Mucosa of descending colon (tissue), 3 donors: Measurements from ENCODE around the gene C12orf42. TPM values are rescaled to one million over a fixed set of nuclear protein-coding genes. Genes with fewer than 3 reads are reported as not detected.

ENCODE experiments used
- ATAC-seq: fragments of 200-7000 bp; cut with Tn5 transposase; one replicate; pipeline ENCODE4 v1.9.1; 2020; ENCODE audit warnings: mild to moderate bottlenecking, moderate library complexity
- DNase-seq, 3 donors: peaks; one replicate each; pipeline ENCODE4 v3.0.0-alpha.2; 2020
- H3K36me3 ChIP-seq: fragments of 200-600 bp; one replicate; pipeline ENCODE4 v1.8.0; 2021; ENCODE audit warnings: low read depth, mild to moderate bottlenecking
- H3K4me1 ChIP-seq: fragments of 200-600 bp; one replicate; pipeline ENCODE4 v1.8.0; 2021; ENCODE audit warnings: low read depth, mild to moderate bottlenecking
- H3K4me3 ChIP-seq: fragments of 200-600 bp; one replicate; pipeline ENCODE4 v1.8.0; 2021; ENCODE audit warnings: mild to moderate bottlenecking
- H3K9me3 ChIP-seq: fragments of 200-600 bp; one replicate; pipeline ENCODE4 v1.8.0; 2021; ENCODE audit warnings: mild to moderate bottlenecking
- intact Hi-C, 2 donors: fragments of 100-400 bp; cut with DNase I in 1 of 2; cut with micrococcal nuclease in 1 of 2; formaldehyde crosslinking; loops; one replicate each; pipeline versions ENCODE4 v1.11.0 to v1.11.1; 2022; cut with DNase I, micrococcal nuclease
- total RNA-seq, 3 donors: library from RNA; stranded (reverse); fragmentation: NEBNext Ultra II Directional in 2 of 3; extraction: Animal tissue kit (Norgen Biotek cat#: 25700) in 2 of 3; gene quantifications; one replicate each; pipeline versions ENCODE4 v1.2.1 to v1.2.4, GENCODE V29; 2021 to 2023
- TF ChIP-seq, protein P1 (sequence below): fragments of 200-600 bp; IDR thresholded peaks from one replicate; pipeline ENCODE4 v1.8.0; 2022; ENCODE audit warnings: antibody characterized with exemption, mild to moderate bottlenecking
- donor health status: DM: no; HTN: no; CAD: no; lungs with moderate emphysema.
- donor health status: DM: no; HTN: no; CAD: no.
- donor health status: DM: no; HTN: yes; CAD: no.

The C12orf42 gene
- total RNA-seq, 3 donors from 2014 or later = 0.34 TPM; not detected in 2

- ATAC-seq (no peak), DNase-seq (no peak)
- intact Hi-C loops = no loop called here
Measured at GRCh38 chr12:103422328-103422727, 73.4 kb downstream of the C12orf42 start.

GRCh38 chr12:103421402-103421801 is 74.4 kb downstream of the C12orf42 start:
- TF ChIP-seq, protein P1, sequence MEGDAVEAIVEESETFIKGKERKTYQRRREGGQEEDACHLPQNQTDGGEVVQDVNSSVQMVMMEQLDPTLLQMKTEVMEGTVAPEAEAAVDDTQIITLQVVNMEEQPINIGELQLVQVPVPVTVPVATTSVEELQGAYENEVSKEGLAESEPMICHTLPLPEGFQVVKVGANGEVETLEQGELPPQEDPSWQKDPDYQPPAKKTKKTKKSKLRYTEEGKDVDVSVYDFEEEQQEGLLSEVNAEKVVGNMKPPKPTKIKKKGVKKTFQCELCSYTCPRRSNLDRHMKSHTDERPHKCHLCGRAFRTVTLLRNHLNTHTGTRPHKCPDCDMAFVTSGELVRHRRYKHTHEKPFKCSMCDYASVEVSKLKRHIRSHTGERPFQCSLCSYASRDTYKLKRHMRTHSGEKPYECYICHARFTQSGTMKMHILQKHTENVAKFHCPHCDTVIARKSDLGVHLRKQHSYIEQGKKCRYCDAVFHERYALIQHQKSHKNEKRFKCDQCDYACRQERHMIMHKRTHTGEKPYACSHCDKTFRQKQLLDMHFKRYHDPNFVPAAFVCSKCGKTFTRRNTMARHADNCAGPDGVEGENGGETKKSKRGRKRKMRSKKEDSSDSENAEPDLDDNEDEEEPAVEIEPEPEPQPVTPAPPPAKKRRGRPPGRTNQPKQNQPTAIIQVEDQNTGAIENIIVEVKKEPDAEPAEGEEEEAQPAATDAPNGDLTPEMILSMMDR = no peak
- H3K9me3 ChIP-seq = no peaks in the 10 kb centered on the region
- DNase-seq (no peak), ATAC-seq (no peak)
- no peaks in the 10 kb centered on the region for H3K36me3 ChIP-seq
- no peaks in the 10 kb centered on the region for H3K4me1 ChIP-seq
- intact Hi-C loops = no loop called here
- H3K4me3 ChIP-seq = no peak overlapping the region

More at GRCh38 chr12:103422328-103422727, 73.4 kb downstream of the C12orf42 start:
- Histone ChIP-seq H3K4me1 (no peaks in the 10 kb centered on the region), H3K9me3 (no peaks in the 10 kb centered on the region), H3K36me3 (no peaks in the 10 kb centered on the region), H3K4me3 (no peak overlapping the region)
- TF ChIP-seq, protein P1 = no peak

DNA sequence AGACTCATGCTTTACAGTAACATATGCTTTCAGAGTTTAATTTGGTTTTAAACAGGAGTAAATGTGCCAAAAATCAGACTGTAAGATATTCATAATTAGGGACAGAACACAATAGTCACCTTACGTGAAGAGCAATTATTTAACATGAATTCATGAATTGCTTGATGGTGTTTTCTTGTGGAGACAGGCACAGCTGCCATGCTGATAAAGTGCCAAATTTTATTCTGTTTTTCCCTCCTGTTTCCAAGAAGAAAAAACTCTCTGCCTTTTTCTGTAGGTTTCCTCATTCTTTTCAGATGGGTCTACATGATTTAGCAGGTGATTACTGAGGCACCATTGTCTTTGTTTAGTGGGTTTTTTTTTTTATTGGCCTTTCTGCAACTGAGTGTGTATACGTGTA is 80.1 kb downstream of the C12orf42 start:
- H3K36me3 ChIP-seq = no peaks in the 10 kb centered on the region

GRCh38 chr12:103401421-103401820 is 94.3 kb downstream of the C12orf42 start:
- Histone ChIP-seq H3K36me3 (no peaks in the 10 kb centered on the region), H3K9me3 (no peaks in the 10 kb centered on the region), H3K4me3 (no peak overlapping the region), H3K4me1 (no peaks in the 10 kb centered on the region)
- TF ChIP-seq, protein P1 = no peak
- ATAC-seq (no peak), DNase-seq (no peak)
- intact Hi-C loops = no loop called here

More for the DNA sequence above, 80.1 kb downstream of the C12orf42 start:
- DNase-seq (no peak), ATAC-seq (no peak)
- intact Hi-C loops = no loop called here
- H3K4me1 ChIP-seq = no peaks in the 10 kb centered on the region
- no peak overlapping the region for H3K4me3 ChIP-seq
- TF ChIP-seq, protein P1 = no peak
- no peaks in the 10 kb centered on the region for H3K9me3 ChIP-seq

- H3K36me3 ChIP-seq = no peaks in the 10 kb centered on the region
- H3K4me1 ChIP-seq = no peaks in the 10 kb centered on the region
- intact Hi-C loops = no loop called here
- TF ChIP-seq, protein P1 = no peak
- DNase-seq (no peak), ATAC-seq (no peak)
- no peaks in the 10 kb centered on the region for H3K9me3 ChIP-seq
- H3K4me3 ChIP-seq = no peak overlapping the region
Measured at GRCh38 chr12:103399986-103400385, 95.8 kb downstream of the C12orf42 start.

GRCh38 chr12:103397536-103397935 is 98.2 kb downstream of the C12orf42 start:
- H3K4me1 ChIP-seq = no peaks in the 10 kb centered on the region
- H3K9me3 ChIP-seq = no peaks in the 10 kb centered on the region
- no peak for ATAC-seq
- DNase-seq = no peak
- intact Hi-C loops = no loop called here
- H3K36me3 ChIP-seq = no peaks in the 10 kb centered on the region
- TF ChIP-seq, protein P1 = no peak
- H3K4me3 ChIP-seq = no peak overlapping the region
